A549 treated with AZD9567 at 1 μM for 4 hours (cell line): ENCODE measurements around the gene DSCAML1. TPM values are rescaled to one million over a fixed set of nuclear protein-coding genes. Genes with fewer than 3 reads are reported as not detected.

Source experiments
- total RNA-seq: library from RNA; stranded (reverse); fragments of 200-300 nt; extraction: Qiagen RNA extraction; gene quantifications from 5 replicates; pipeline ENCODE4 v1.2.3, GENCODE V29; 2022; ENCODE audit not compliant: insufficient read depth

The DSCAML1 gene
- total RNA-seq: 0.20 to 0.86 TPM (median 0.43 TPM) in 4 of 5 replicates, not detected in the other

GRCh38 chr11:117796872-117797529, at the start of gene DSCAML1:
DSCAML1 (minus strand) TSS chr11:117797216; CDS start chr11:117797079, 137 bp downstream.

GRCh38 chr11:117824571-117825537, 27.8 kb upstream of the DSCAML1 start, which contains the start of gene FXYD2:
FXYD2 (minus strand) TSS chr11:117824744; CDS start chr11:117824678, 66 bp downstream.

Other genes with a start within 250 kb of the DSCAML1 start
- 13.9 to 22.3 TPM (median 15.3 TPM) in 5 replicates for gene FXYD2, start 27.5 kb upstream of the DSCAML1 start, total RNA-seq
- gene FXYD6, start 79.4 kb upstream of the DSCAML1 start, total RNA-seq: 0.22 to 0.28 TPM (median 0.23 TPM) in 3 of 5 replicates, not detected in the others
- 0.02 to 0.05 TPM in 2 of 5 replicates, not detected in the others for gene TMPRSS13, start 132.2 kb upstream of the DSCAML1 start, total RNA-seq
- 0.04 to 0.16 TPM (median 0.08 TPM) in 3 of 5 replicates, not detected in the others for gene IL10RA, start 189.2 kb upstream of the DSCAML1 start, total RNA-seq